SK-N-MC (cell line): Measurements from ENCODE around the gene ST6GAL2.

Experiments used
- EZH2 ChIP-seq: fragments of 200-600 bp; sonication (generic); IDR thresholded peaks from one replicate; pipeline ENCODE4 v1.6.1; 2017; ENCODE audit warnings: antibody characterized with exemption
- FOXP2 ChIP-seq: optimal IDR thresholded peaks from 2 replicates; pipeline ENCODE3; 2011; ENCODE audit warnings: mild to moderate bottlenecking, moderate library complexity; ENCODE audit not compliant: insufficient read depth; ENCODE audit errors: extremely low read length, control extremely low read depth
- POLR2AphosphoS5 ChIP-seq: IDR thresholded peaks from 2 replicates; pipeline ENCODE4 v1.6.1; 2012; ENCODE audit warnings: mild to moderate bottlenecking, low read depth, low read length, borderline replicate concordance

GRCh38 chr2:106798826-106799552 is 87.0 kb downstream of the ST6GAL2 start:
- no peak for TF ChIP-seq EZH2
- TF ChIP-seq POLR2AphosphoS5: no peak
- TF ChIP-seq FOXP2: no peak
